CD14-positive monocyte (primary cell): ENCODE results near the gene CRIP2. TPM values are rescaled to one million over a fixed set of nuclear protein-coding genes. Genes with fewer than 3 reads are reported as not detected.

Experiments
- DNase-seq, 3 donors: peaks; one replicate each; pipeline ENCODE4 v3.0.0-alpha.2; 2011 to 2022
- H2AFZ ChIP-seq: 2 replicates; pipeline ENCODE4 v1.6.0; 2012; ENCODE audit warnings: mild to moderate bottlenecking, low read depth, low read length, inconsistent platforms; ENCODE audit not compliant: insufficient read depth, poor library complexity, severe bottlenecking
- H3K27ac ChIP-seq, 2 donors: 1 replicate in 1 of 2; 2 replicates in 1 of 2; pipeline ENCODE4 v1.5.1; 2012 to 2013; ENCODE audit warnings: low read length in 2 of 2, control low read depth in 1 of 2, inconsistent platforms in 1 of 2, low read depth in 1 of 2, mild to moderate bottlenecking in 1 of 2
- H3K27me3 ChIP-seq, 2 donors: one replicate each; pipeline versions ENCODE4 v1.6.0 to v1.6.1; 2011 to 2013; ENCODE audit warnings: low read length in 2 of 2; ENCODE audit not compliant: control insufficient read depth in 2 of 2, insufficient read depth in 2 of 2
- H3K36me3 ChIP-seq, 2 donors: replicated peaks in 1 of 2; 1 replicate in 1 of 2; 2 replicates in 1 of 2; pipeline versions ENCODE4 v1.5.1 to v1.6.1; 2012 to 2013; ENCODE audit warnings: low read length in 2 of 2, control low read depth in 1 of 2, inconsistent platforms in 1 of 2, mild to moderate bottlenecking in 1 of 2; ENCODE audit not compliant: insufficient read depth in 2 of 2, control insufficient read depth in 1 of 2
- H3K4me1 ChIP-seq, 2 donors: 1 replicate in 1 of 2; 2 replicates in 1 of 2; pipeline versions ENCODE4 v1.5.1 to v1.6.1; 2012 to 2013; ENCODE audit warnings: low read length in 2 of 2, control low read depth in 1 of 2, inconsistent platforms in 1 of 2, mild to moderate bottlenecking in 1 of 2, moderate library complexity in 1 of 2; ENCODE audit not compliant: insufficient read depth in 2 of 2, control insufficient read depth in 1 of 2
- H3K4me2 ChIP-seq: replicated peaks from 2 replicates; pipeline ENCODE3; 2012; ENCODE audit warnings: low read length, moderate library complexity, mild to moderate bottlenecking; ENCODE audit not compliant: poor library complexity, severe bottlenecking; ENCODE audit errors: extremely low read depth
- H3K4me3 ChIP-seq, 3 experiments: fragments of 200-600 bp in 1 of 3; sonication (generic) in 1 of 3; replicated peaks in 1 of 3; 1 replicate in 2 of 3; 2 replicates in 1 of 3; pipeline ENCODE4 v1.5.1; 2011 to 2013; ENCODE audit warnings: low read length in 3 of 3, mild to moderate bottlenecking in 3 of 3, control low read depth in 2 of 3, low read depth in 2 of 3, inconsistent platforms in 1 of 3, moderate library complexity in 1 of 3
- H3K79me2 ChIP-seq: 2 replicates; pipeline ENCODE4 v1.6.0; 2012; ENCODE audit warnings: mild to moderate bottlenecking, control low read depth, inconsistent platforms, low read length, moderate library complexity; ENCODE audit not compliant: insufficient read depth
- H3K9ac ChIP-seq: 2 replicates; pipeline ENCODE4 v1.6.0; 2017; ENCODE audit warnings: low read length, mild to moderate bottlenecking; ENCODE audit not compliant: insufficient read depth, poor library complexity, severe bottlenecking
- H3K9me3 ChIP-seq, 2 donors: replicated peaks in 1 of 2; 1 replicate in 1 of 2; 2 replicates in 1 of 2; pipeline versions ENCODE4 v1.5.1 to v1.6.1; 2012 to 2013; ENCODE audit warnings: low read length in 2 of 2, control low read depth in 1 of 2; ENCODE audit not compliant: control insufficient read depth in 1 of 2, insufficient read depth in 1 of 2
- H4K20me1 ChIP-seq: 2 replicates; pipeline ENCODE4 v1.6.0; 2012; ENCODE audit warnings: mild to moderate bottlenecking, low read length, control low read depth, moderate library complexity; ENCODE audit not compliant: insufficient read depth
- H3K27ac Mint-ChIP-seq, 7 donors: one replicate each; pipeline ENCODE4 v1.8.0; 2020; ENCODE audit warnings: mild to moderate bottlenecking in 7 of 7, mixed read lengths in 7 of 7, moderate library complexity in 6 of 7, inconsistent platforms in 2 of 7
- H3K27me3 Mint-ChIP-seq, 3 donors: one replicate each; pipeline ENCODE4 v1.8.0; 2021 to 2022; ENCODE audit warnings: low read depth in 3 of 3, mild to moderate bottlenecking in 3 of 3, mixed read lengths in 3 of 3, moderate library complexity in 3 of 3, inconsistent platforms in 1 of 3
- H3K36me3 Mint-ChIP-seq, 2 donors: one replicate each; pipeline ENCODE4 v1.8.0; 2020; ENCODE audit warnings: mixed read lengths in 2 of 2, inconsistent platforms in 1 of 2, mild to moderate bottlenecking in 1 of 2
- H3K4me1 Mint-ChIP-seq: one replicate; pipeline ENCODE4 v1.8.0; 2020; ENCODE audit warnings: mild to moderate bottlenecking, mixed read lengths
- H3K4me3 Mint-ChIP-seq, 2 donors: one replicate each; pipeline ENCODE4 v1.8.0; 2020; ENCODE audit warnings: mild to moderate bottlenecking in 2 of 2, mixed read lengths in 2 of 2, moderate library complexity in 1 of 2
- H3K9me3 Mint-ChIP-seq, 7 donors: one replicate each; pipeline ENCODE4 v1.8.0; 2020 to 2022; ENCODE audit warnings: mixed read lengths in 7 of 7, mild to moderate bottlenecking in 6 of 7, moderate library complexity in 6 of 7, inconsistent platforms in 2 of 7
- CTCF ChIP-seq: fragments of 200-600 bp; IDR thresholded peaks from one replicate; pipeline ENCODE4 v1.8.0; 2022; ENCODE audit warnings: antibody characterized with exemption, mild to moderate bottlenecking
- WGBS: methylation state at CpG from one replicate; pipeline ENCODE4 v1.1.5; 2013; ENCODE audit warnings: missing lambda C conversion rate; ENCODE audit not compliant: insufficient coverage; 5-methylcytosine and 5-hydroxymethylcytosine counted together
- intact Hi-C, 2 donors: fragments of 100-400 bp; cut with micrococcal nuclease; formaldehyde crosslinking; loops; one replicate each; pipeline versions ENCODE4 v1.15.0 to v1.15.1; 2023
- polyA plus RNA-seq, 3 donors: library from polyadenylated mRNA; depleted of rRNA in 1 of 3; unstranded in 2 of 3; stranded (reverse) in 1 of 3; fragments of 300-500 nt in 2 of 3; fragments of >200 nt in 1 of 3; fragmentation: Illumina TruSeq in 2 of 3; gene quantifications; 1 replicate in 2 of 3; 2 replicates in 1 of 3; pipeline ENCODE4 v1.2.3, GENCODE V29; 2012 to 2021

The CRIP2 gene
- polyA plus RNA-seq, 3 donors: 2.1 to 4.0 (median 3.3) TPM

GRCh38 chr14:105449276-105450122 is 25.1 kb upstream of the CRIP2 start:
- Mint-ChIP-seq H3K4me3 (no peak overlapping the region), H3K27ac (peak overlapping the region in 1 of 7 donors; percentile 71), H3K9me3 (no peaks in the 10 kb centered on the region), H3K4me1 (no peaks in the 10 kb centered on the region), H3K36me3 (peaks cover 33 to 64% of the 10 kb centered on the region in 2 donors), H3K27me3 (no peaks in the 10 kb centered on the region)
- Histone ChIP-seq H3K27me3 (no peaks in the 10 kb centered on the region), H3K27ac (no peak overlapping the region), H3K79me2 (no peaks in the 10 kb centered on the region), H2AFZ (no peak overlapping the region), H3K9me3 (no peaks in the 10 kb centered on the region), H3K36me3 (peaks cover 38 to 52% of the 10 kb centered on the region in 2 donors), H3K4me1 (no peaks in the 10 kb centered on the region), H3K4me3 (no peak overlapping the region), H4K20me1 (peaks cover 12% of the 10 kb centered on the region), H3K4me2 (no peak overlapping the region), H3K9ac (no peak overlapping the region)
- no peak for DNase-seq
- intact Hi-C loops: loop anchor here (2.0 to 10.0 kb wide), 4 partner anchors 41 to 75 kb away; partner anchors contain the start of genes TEDC1 (in 2 of the 2) and TMEM121 (in 1 of the 2)
- no peak for TF ChIP-seq CTCF
- 98% methylated on average over 43 of the region's 47 CpGs for WGBS

DNA sequence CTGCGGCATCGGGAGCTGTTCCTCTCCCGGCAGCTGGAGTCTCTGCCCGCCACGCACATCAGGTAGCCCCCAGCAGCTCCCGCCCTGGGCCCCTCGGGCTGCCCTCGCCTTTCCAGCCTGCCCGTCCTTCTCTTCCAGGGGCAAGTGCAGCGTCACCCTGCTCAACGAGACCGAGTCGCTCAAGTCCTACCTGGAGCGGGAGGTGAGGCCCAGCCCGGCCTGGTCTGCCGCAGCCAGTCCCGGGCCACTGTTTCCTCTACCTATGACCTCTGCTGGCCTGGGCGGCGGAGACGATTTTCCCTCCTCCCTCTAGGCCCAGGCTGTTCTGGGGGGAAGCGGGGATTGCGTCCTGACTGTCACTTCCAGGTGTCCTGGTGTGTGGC is 24.5 kb upstream of the CRIP2 start:
- Mint-ChIP-seq H3K4me1 (no peaks in the 10 kb centered on the region), H3K4me3 (no peak overlapping the region), H3K9me3 (no peaks in the 10 kb centered on the region), H3K36me3 (peaks cover 38 to 71% of the 10 kb centered on the region in 2 donors), H3K27me3 (no peaks in the 10 kb centered on the region), H3K27ac (no peak overlapping the region)
- H3K27ac ChIP-seq: no peak overlapping the region
- H2AFZ ChIP-seq: no peak overlapping the region
- H3K4me1 ChIP-seq: no peaks in the 10 kb centered on the region
- no peak overlapping the region for H3K9ac ChIP-seq
- H3K79me2 ChIP-seq: no peaks in the 10 kb centered on the region
- WGBS: 94% methylated on average over 15 of the region's 22 CpGs
- H3K9me3 ChIP-seq: no peaks in the 10 kb centered on the region
- no peak for TF ChIP-seq CTCF
- no peaks in the 10 kb centered on the region for H3K27me3 ChIP-seq
- H3K4me2 ChIP-seq: no peak overlapping the region
- no peak for DNase-seq
- intact Hi-C loops: no loop called here
- peaks cover 39 to 55% of the 10 kb centered on the region in 2 donors for H3K36me3 ChIP-seq
- H3K4me3 ChIP-seq: no peak overlapping the region
- H4K20me1 ChIP-seq: peaks cover 12% of the 10 kb centered on the region
